ENCODE data around the gene TXNL4A.

DNA sequence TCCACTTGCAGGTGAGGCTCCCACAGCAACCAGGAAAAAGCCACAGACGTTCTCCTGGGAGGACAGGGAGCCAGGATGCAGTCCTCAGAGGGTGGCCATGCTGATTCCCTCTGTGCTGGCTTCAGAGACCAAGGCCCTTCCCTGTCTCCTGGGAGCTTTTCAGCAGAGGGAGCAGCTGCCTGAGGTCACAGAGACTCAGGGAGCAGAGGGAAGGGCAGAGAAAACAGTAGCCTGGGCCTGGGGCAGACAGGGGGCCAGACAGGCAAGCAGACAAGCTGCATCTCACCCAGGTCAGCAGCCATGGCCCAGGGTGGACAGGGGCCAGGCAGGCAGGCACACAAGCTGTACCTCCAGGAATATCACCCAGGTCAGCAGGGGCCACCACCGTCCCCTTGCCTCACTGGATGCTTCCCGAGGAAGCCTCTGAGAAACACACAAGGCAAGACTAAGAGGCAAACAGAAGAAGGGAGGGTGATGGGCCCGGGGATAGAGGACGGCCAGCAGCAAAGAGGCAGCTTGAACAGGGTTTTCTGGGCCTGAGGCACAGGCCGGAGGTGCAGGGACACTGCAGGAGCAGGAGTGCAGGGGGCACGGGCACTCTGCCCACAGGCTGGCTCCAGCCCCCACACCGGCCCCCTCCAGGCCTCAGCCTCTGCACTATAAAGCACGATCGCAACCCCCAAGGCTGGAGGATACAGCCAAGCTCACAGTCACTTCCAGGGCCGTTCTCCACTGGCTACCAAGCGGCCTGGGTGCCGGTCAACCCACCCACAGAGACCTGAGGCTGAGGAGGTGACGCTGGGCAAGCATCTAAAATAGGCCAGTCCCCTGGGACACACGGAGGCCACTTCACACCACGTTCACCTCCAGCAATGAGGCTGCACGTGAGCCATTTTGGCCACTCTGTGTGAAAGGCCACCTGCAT is 43.0 kb downstream of the TXNL4A start:
- TF ChIP-seq, protein P1, sequence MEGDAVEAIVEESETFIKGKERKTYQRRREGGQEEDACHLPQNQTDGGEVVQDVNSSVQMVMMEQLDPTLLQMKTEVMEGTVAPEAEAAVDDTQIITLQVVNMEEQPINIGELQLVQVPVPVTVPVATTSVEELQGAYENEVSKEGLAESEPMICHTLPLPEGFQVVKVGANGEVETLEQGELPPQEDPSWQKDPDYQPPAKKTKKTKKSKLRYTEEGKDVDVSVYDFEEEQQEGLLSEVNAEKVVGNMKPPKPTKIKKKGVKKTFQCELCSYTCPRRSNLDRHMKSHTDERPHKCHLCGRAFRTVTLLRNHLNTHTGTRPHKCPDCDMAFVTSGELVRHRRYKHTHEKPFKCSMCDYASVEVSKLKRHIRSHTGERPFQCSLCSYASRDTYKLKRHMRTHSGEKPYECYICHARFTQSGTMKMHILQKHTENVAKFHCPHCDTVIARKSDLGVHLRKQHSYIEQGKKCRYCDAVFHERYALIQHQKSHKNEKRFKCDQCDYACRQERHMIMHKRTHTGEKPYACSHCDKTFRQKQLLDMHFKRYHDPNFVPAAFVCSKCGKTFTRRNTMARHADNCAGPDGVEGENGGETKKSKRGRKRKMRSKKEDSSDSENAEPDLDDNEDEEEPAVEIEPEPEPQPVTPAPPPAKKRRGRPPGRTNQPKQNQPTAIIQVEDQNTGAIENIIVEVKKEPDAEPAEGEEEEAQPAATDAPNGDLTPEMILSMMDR (IDR thresholded peaks at IDR 0.05; ENCODE audit: insufficient read depth, low read length, poor library complexity, severe bottlenecking): no peak
- TF ChIP-seq EZH2phosphoT487 (conservative IDR thresholded peaks at IDR 0.05; ENCODE audit: low read length): no peak

Measured in SU-DHL-6 (cell line).